IPS-15b (cell line): Measurements from ENCODE around the gene ZSCAN12.
A peak's percentile ranks its signal among the peaks of the same experiment; 100 is the strongest.
"Not testable (repeated sequence)": the region's sequence is repeated elsewhere in the genome, so short reads cannot be mapped to it uniquely, and the experiment has no call there.

Experiments used
- H3K27me3 ChIP-seq: one replicate; pipeline ENCODE4 v1.6.1; 2013; ENCODE audit warnings: low read length; ENCODE audit not compliant: control insufficient read depth, insufficient read depth
- H3K36me3 ChIP-seq: one replicate; pipeline ENCODE4 v1.6.1; 2013; ENCODE audit warnings: low read length; ENCODE audit not compliant: control insufficient read depth, insufficient read depth
- H3K4me1 ChIP-seq: one replicate; pipeline ENCODE4 v1.6.1; 2013; ENCODE audit warnings: mild to moderate bottlenecking, low read length; ENCODE audit not compliant: control insufficient read depth, insufficient read depth
- H3K4me3 ChIP-seq: one replicate; pipeline ENCODE4 v1.5.1; 2013; ENCODE audit warnings: low read depth, low read length
- H3K9ac ChIP-seq: one replicate; pipeline ENCODE4 v1.6.1; 2013; ENCODE audit warnings: low read depth, mild to moderate bottlenecking, low read length
- H3K9me3 ChIP-seq: one replicate; pipeline ENCODE4 v1.6.1; 2013; ENCODE audit warnings: mild to moderate bottlenecking, low read length; ENCODE audit not compliant: control insufficient read depth, insufficient read depth

ZSCAN12 gene

GRCh38 chr6:28424163-28424562, 24.6 kb upstream of the ZSCAN12 start:
- H3K9ac ChIP-seq = no peak overlapping the region
- H3K9me3 ChIP-seq = no peaks in the 10 kb centered on the region
- H3K27me3 ChIP-seq = no peaks in the 10 kb centered on the region
- H3K4me1 ChIP-seq = no peaks in the 10 kb centered on the region
- H3K36me3 ChIP-seq = no peaks in the 10 kb centered on the region
- H3K4me3 ChIP-seq = no peak overlapping the region

- H3K27me3 ChIP-seq = no peaks in the 10 kb centered on the region
- H3K9me3 ChIP-seq = no peaks in the 10 kb centered on the region
- H3K4me1 ChIP-seq = no peaks in the 10 kb centered on the region
- no peaks in the 10 kb centered on the region for H3K36me3 ChIP-seq
- H3K9ac ChIP-seq = no peak overlapping the region
- no peak overlapping the region for H3K4me3 ChIP-seq
Observed at GRCh38 chr6:28423546-28423945, 24.0 kb upstream of the ZSCAN12 start.

GRCh38 chr6:28413681-28414080, 14.1 kb upstream of the ZSCAN12 start:
- no peaks in the 10 kb centered on the region for H3K36me3 ChIP-seq
- H3K4me3 ChIP-seq = no peak overlapping the region
- H3K27me3 ChIP-seq = no peaks in the 10 kb centered on the region
- H3K9ac ChIP-seq = no peak overlapping the region
- H3K9me3 ChIP-seq = no peaks in the 10 kb centered on the region
- H3K4me1 ChIP-seq = no peaks in the 10 kb centered on the region

- Histone ChIP-seq H3K36me3 (no peaks in the 10 kb centered on the region), H3K27me3 (no peaks in the 10 kb centered on the region), H3K4me3 (no peak overlapping the region), H3K4me1 (no peaks in the 10 kb centered on the region), H3K9me3 (no peaks in the 10 kb centered on the region), H3K9ac (no peak overlapping the region)
Observed at GRCh38 chr6:28410767-28411166, 11.2 kb upstream of the ZSCAN12 start.

- H3K4me1 ChIP-seq = no peaks in the 10 kb centered on the region
- H3K9ac ChIP-seq = no peak overlapping the region
- H3K9me3 ChIP-seq = no peaks in the 10 kb centered on the region
- no peak overlapping the region for H3K4me3 ChIP-seq
- H3K36me3 ChIP-seq = no peaks in the 10 kb centered on the region
- peaks cover 2% of the 10 kb centered on the region for H3K27me3 ChIP-seq
Observed at GRCh38 chr6:28408076-28408802, 8.7 kb upstream of the ZSCAN12 start.

GRCh38 chr6:28407401-28407800, 7.9 kb upstream of the ZSCAN12 start:
- Histone ChIP-seq H3K4me3 (no peak overlapping the region), H3K4me1 (no peaks in the 10 kb centered on the region), H3K27me3 (peaks cover 10% of the 10 kb centered on the region), H3K9me3 (no peaks in the 10 kb centered on the region), H3K9ac (no peak overlapping the region), H3K36me3 (no peaks in the 10 kb centered on the region)

GRCh38 chr6:28403923-28404322, 4.4 kb upstream of the ZSCAN12 start:
- H3K9ac ChIP-seq, H3K4me3 ChIP-seq, H3K36me3 ChIP-seq, H3K4me1 ChIP-seq, H3K9me3 ChIP-seq: not testable (repeated sequence)
- H3K27me3 ChIP-seq = peaks cover 32% of the 10 kb centered on the region

- no peak overlapping the region for H3K4me3 ChIP-seq
- H3K27me3 ChIP-seq = peaks cover 32% of the 10 kb centered on the region
- H3K9ac ChIP-seq = no peak overlapping the region
- no peaks in the 10 kb centered on the region for H3K9me3 ChIP-seq
- H3K36me3 ChIP-seq = no peaks in the 10 kb centered on the region
- H3K4me1 ChIP-seq = peaks cover 2% of the 10 kb centered on the region
Observed at GRCh38 chr6:28402197-28402596, 2.6 kb upstream of the ZSCAN12 start.

GRCh38 chr6:28401172-28401571, 1.6 kb upstream of the ZSCAN12 start:
- Histone ChIP-seq H3K4me1 (peaks cover 2% of the 10 kb centered on the region), H3K36me3 (no peaks in the 10 kb centered on the region), H3K9ac (no peak overlapping the region), H3K4me3 (no peak overlapping the region), H3K27me3 (peaks cover 32% of the 10 kb centered on the region), H3K9me3 (no peaks in the 10 kb centered on the region)

GRCh38 chr6:28400122-28400451, 540 bp upstream of the ZSCAN12 start:
- Histone ChIP-seq H3K9ac (peak overlapping the region; percentile 79), H3K4me3 (peak overlapping the region; percentile 92), H3K36me3 (no peaks in the 10 kb centered on the region), H3K27me3 (peaks cover 32% of the 10 kb centered on the region), H3K4me1 (peaks cover 2% of the 10 kb centered on the region), H3K9me3 (no peaks in the 10 kb centered on the region)

GRCh38 chr6:28395918-28396317, 3.6 kb downstream of the ZSCAN12 start:
- Histone ChIP-seq H3K9ac (no peak overlapping the region), H3K4me3 (no peak overlapping the region), H3K4me1 (peaks cover 2% of the 10 kb centered on the region), H3K36me3 (no peaks in the 10 kb centered on the region), H3K27me3 (peaks cover 8% of the 10 kb centered on the region), H3K9me3 (no peaks in the 10 kb centered on the region)

- Histone ChIP-seq H3K36me3 (no peaks in the 10 kb centered on the region), H3K27me3 (no peaks in the 10 kb centered on the region), H3K4me1 (no peaks in the 10 kb centered on the region), H3K9me3 (no peaks in the 10 kb centered on the region), H3K9ac (no peak overlapping the region), H3K4me3 (no peak overlapping the region)
Observed at GRCh38 chr6:28393912-28394662, 5.5 kb downstream of the ZSCAN12 start.
